Body of pancreas (tissue), 4 donors: Measurements from ENCODE around the gene FYB2. TPM values are rescaled to one million over a fixed set of nuclear protein-coding genes. Genes with fewer than 3 reads are reported as not detected.
A peak's percentile ranks its signal among the peaks of the same experiment; 100 is the strongest.

Experiments used
- ATAC-seq: fragments of 150-250 bp; one replicate; pipeline ENCODE4 v1.9.1; 2016
- DNase-seq, 4 donors: peaks; one replicate each; pipeline ENCODE4 v3.0.0-alpha.2; 2019
- H3K27ac ChIP-seq, 4 donors: fragments of 200-600 bp; sonication (generic); 1 replicate in 3 of 4; 2 replicates in 1 of 4; pipeline versions ENCODE4 v1.5.1 to v1.6.1; 2016 to 2019; ENCODE audit warnings: mild to moderate bottlenecking in 1 of 4, mixed read lengths in 1 of 4, moderate library complexity in 1 of 4
- H3K27me3 ChIP-seq, 2 donors: fragments of 200-600 bp; sonication (generic); one replicate each; pipeline ENCODE4 v1.6.0; 2016; ENCODE audit warnings: mild to moderate bottlenecking in 1 of 2
- H3K36me3 ChIP-seq, 2 donors: fragments of 200-600 bp; sonication (generic); replicated peaks in 1 of 2; 2 replicates each; pipeline ENCODE4 v1.5.1; 2016; ENCODE audit warnings: low read depth in 2 of 2; ENCODE audit not compliant: insufficient read depth in 1 of 2
- H3K4me1 ChIP-seq: fragments of 200-600 bp; sonication (generic); one replicate; pipeline ENCODE4 v1.6.0; 2016
- H3K4me3 ChIP-seq, 2 donors: fragments of 200-600 bp; sonication (generic); 1 replicate in 1 of 2; 2 replicates in 1 of 2; pipeline ENCODE4 v1.5.1; 2016 to 2019
- H3K9me3 ChIP-seq, 3 donors: fragments of 200-600 bp; sonication (generic); 1 replicate in 2 of 3; 2 replicates in 1 of 3; pipeline ENCODE4 v1.5.1; 2016
- POLR2A ChIP-seq, 3 donors: fragments of 450-650 bp; IDR thresholded peaks; one replicate each; pipeline ENCODE4 v1.6.1; 2016; ENCODE audit warnings: antibody characterized with exemption in 3 of 3, mild to moderate bottlenecking in 2 of 3
- WGBS, 2 donors: methylation state at CpG; one replicate each; pipeline ENCODE4 v1.1.5; 2017; 5-methylcytosine and 5-hydroxymethylcytosine counted together
- intact Hi-C: fragments of 100-400 bp; cut with DNase I; formaldehyde crosslinking; loops from one replicate; pipeline ENCODE4 v1.15.1; 2023
- total RNA-seq, 2 donors: library from RNA; depleted of rRNA; stranded (reverse); fragments of >200 nt; gene quantifications; one replicate each; pipeline ENCODE4 v1.1.0, GENCODE V29; 2016
- TF ChIP-seq, protein P1 (sequence below), 7 experiments: fragments of 450-650 bp in 4 of 7; fragments of 200-600 bp in 3 of 7; sonication (generic) in 3 of 7; IDR thresholded peaks; one replicate each; pipeline ENCODE4 v1.5.1; 2016 to 2019; ENCODE audit warnings: antibody characterized with exemption in 7 of 7

Gene FYB2
- total RNA-seq, 2 donors from 2014 or later: 2.3 to 3.4 TPM

DNA sequence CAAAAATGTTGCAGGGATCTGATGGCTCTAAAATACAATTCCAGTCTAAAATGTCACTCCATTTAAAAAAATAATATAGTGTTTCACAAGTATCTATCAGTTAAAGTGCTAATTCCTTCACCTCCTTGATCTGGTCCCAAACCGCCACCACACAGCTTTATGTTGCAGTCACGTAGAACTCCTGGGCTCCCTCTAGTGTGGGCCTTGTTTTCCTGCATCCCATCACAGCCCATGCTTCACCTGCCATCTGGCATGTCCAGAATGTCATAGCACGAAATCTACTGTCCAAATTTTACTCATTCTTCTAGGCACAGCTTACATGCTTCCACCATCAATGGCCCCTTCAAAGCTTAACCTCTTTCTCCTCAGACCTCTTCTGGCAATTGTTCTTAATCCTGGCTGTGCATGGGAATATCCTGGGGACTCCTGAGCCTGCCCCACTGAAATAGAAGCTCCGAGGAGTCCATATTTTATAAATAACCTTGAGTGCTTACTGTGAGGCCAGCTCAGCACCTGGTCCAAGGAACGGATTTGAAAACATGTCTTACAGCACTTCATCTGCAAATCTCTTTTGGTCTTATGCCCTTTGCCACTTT lies 15.5 kb downstream of the FYB2 start:
- DNase-seq (peak; percentile 46 to 64 (median 52)), ATAC-seq (peak; percentile 71)
- Histone ChIP-seq H3K27me3 (no peaks in the 10 kb centered on the region), H3K4me1 (no peaks in the 10 kb centered on the region), H3K36me3 (no peaks in the 10 kb centered on the region), H3K9me3 (no peaks in the 10 kb centered on the region), H3K27ac (no peak overlapping the region), H3K4me3 (no peak overlapping the region)
- intact Hi-C loops: no loop called here
- 53 to 59% methylated on average over 5 of the region's 5 CpGs for WGBS, 2 donors
- TF ChIP-seq POLR2A (IDR thresholded peaks at IDR 0.05): no peak
- TF ChIP-seq, protein P1, sequence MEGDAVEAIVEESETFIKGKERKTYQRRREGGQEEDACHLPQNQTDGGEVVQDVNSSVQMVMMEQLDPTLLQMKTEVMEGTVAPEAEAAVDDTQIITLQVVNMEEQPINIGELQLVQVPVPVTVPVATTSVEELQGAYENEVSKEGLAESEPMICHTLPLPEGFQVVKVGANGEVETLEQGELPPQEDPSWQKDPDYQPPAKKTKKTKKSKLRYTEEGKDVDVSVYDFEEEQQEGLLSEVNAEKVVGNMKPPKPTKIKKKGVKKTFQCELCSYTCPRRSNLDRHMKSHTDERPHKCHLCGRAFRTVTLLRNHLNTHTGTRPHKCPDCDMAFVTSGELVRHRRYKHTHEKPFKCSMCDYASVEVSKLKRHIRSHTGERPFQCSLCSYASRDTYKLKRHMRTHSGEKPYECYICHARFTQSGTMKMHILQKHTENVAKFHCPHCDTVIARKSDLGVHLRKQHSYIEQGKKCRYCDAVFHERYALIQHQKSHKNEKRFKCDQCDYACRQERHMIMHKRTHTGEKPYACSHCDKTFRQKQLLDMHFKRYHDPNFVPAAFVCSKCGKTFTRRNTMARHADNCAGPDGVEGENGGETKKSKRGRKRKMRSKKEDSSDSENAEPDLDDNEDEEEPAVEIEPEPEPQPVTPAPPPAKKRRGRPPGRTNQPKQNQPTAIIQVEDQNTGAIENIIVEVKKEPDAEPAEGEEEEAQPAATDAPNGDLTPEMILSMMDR (IDR thresholded peaks at IDR 0.05): peak in 6 of 7 experiments; percentile 27 to 56 (median 42)

DNA sequence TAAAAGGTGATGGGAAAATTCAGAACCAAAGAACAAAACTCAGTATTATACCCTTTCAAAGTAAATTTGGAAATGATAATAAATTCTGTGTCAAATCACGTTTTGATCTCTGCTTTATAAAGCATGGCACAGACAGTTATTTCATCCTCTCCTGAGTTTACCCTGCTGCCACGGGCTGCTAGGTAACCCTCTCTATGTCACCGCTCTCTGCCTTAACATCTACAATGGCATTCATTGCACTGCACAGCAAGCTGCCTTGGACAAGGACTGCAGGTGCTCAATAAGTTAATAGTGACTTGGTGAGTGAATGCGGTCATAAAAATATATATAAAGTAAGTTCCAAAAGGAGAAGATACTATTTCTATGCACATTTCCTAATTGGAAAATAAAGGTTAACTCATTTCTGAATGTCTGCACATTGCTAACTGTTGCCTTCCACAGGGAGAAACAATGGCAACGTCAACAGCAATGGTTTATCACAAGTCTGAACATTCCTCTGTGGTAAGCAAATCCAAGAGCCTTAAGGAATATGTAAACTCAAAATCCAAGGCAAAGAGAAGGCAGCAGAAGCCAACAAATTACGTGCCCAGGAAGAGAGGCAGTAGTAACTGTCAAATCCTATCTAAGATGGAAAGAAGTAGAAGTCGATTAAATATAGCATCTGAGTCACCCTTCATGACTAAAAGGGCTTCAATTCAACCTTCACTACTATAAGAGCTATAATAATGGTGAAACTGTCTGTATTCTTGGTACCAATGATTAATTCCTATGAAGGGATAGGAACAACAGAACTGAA lies 19.4 kb downstream of the FYB2 start:
- Histone ChIP-seq H3K27me3 (no peaks in the 10 kb centered on the region), H3K4me3 (no peak overlapping the region), H3K9me3 (no peaks in the 10 kb centered on the region), H3K36me3 (no peaks in the 10 kb centered on the region), H3K27ac (no peak overlapping the region), H3K4me1 (no peaks in the 10 kb centered on the region)
- ATAC-seq: no peak
- no peak for DNase-seq
- WGBS, 2 donors: 75 to 78% methylated on average over 7 of the region's 7 CpGs
- intact Hi-C loops: no loop called here
- no peak for TF ChIP-seq POLR2A (IDR thresholded peaks at IDR 0.05)
- TF ChIP-seq, protein P1 (IDR thresholded peaks at IDR 0.05): no peak

DNA sequence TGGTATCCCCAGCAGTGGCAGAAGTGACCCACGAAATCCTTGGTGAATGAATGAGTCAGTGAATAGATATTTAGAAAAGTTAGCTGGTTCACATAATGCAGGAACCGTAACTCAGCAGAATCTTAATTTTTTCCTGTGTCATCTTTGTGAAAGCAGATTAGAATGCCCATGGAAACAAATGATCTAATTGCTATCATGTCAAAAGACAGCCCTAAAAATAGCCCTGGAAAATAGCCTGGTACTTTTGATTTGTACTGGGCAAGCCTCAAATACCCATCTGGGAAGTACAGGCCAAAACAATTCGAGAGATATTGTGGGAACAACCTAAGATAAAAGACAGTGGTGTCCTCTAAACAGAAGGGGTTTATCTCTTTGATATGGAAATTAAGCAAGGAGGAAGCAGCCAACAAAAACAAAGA lies 21.1 kb downstream of the FYB2 start:
- no peak overlapping the region for H3K4me3 ChIP-seq
- no peak for DNase-seq
- no peak overlapping the region for H3K27ac ChIP-seq

DNA sequence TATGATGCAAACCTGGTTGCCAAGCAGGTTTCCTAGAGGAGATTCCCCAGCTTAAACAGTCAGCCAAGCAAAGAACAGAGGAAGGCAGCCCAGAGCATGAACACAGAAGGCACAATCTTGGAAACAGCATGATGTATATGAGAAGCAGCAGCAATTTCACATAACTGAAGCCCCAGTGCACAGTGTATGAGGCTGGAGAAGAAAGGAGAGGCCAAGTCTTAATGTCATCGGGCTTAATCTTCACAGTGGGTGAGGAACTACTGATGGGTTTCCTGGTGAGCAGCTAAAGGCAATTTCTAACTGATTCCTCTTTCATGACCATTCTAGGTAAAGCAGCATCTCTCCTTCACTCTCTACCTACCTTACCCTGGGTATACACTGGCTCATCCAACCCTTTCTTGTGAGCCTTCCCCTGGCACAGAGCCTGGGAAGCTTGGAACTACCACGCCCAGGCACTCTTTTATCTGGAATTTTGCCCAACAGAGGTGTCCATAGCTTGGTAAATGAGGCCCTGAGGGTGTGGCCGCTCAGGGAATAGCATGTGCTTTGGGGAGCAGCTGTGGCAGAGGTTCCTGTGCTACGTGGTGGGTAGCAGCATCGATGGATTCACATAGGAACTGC lies 22.0 kb downstream of the FYB2 start:
- no peak for TF ChIP-seq POLR2A (IDR thresholded peaks at IDR 0.05)
- TF ChIP-seq, protein P1 (IDR thresholded peaks at IDR 0.05): no peak
- no peak overlapping the region for H3K4me3 ChIP-seq
- H3K4me1 ChIP-seq: no peaks in the 10 kb centered on the region
- H3K27me3 ChIP-seq: no peaks in the 10 kb centered on the region
- no peak overlapping the region for H3K27ac ChIP-seq
- no peaks in the 10 kb centered on the region for H3K9me3 ChIP-seq
- intact Hi-C loops: no loop called here
- ATAC-seq (no peak), DNase-seq (no peak)
- WGBS, 2 donors: 67 to 68% methylated on average over 5 of the region's 5 CpGs
- H3K36me3 ChIP-seq: no peaks in the 10 kb centered on the region

More for the DNA sequence above, 21.1 kb downstream of the FYB2 start:
- no peaks in the 10 kb centered on the region for H3K4me1 ChIP-seq
- no peaks in the 10 kb centered on the region for H3K9me3 ChIP-seq
- no peak for ATAC-seq
- intact Hi-C loops: no loop called here
- no peaks in the 10 kb centered on the region for H3K27me3 ChIP-seq
- WGBS, 2 donors: 52 to 56% methylated on average over 3 of the region's 3 CpGs
- H3K36me3 ChIP-seq: no peaks in the 10 kb centered on the region
- TF ChIP-seq POLR2A (IDR thresholded peaks at IDR 0.05): no peak
- TF ChIP-seq, protein P1 (IDR thresholded peaks at IDR 0.05): no peak
